SK-N-SH treated with all-trans-retinoic acid at 6 μM for 48 hours (cell line): ENCODE data around the gene CTNNA3.

ENCODE experiments used
- PPARA ChIP-seq: fragments of 250-450 bp; sonication (Bioruptor Pico); IDR thresholded peaks from 2 replicates; pipeline ENCODE4 v1.5.0; 2020; ENCODE audit warnings: mild to moderate bottlenecking, borderline replicate concordance
- RARB ChIP-seq: fragments of 250-450 bp; sonication (Bioruptor Pico); IDR thresholded peaks from 2 replicates; pipeline ENCODE4 v1.8.0; 2021; ENCODE audit warnings: mild to moderate bottlenecking, moderate library complexity
- ZFP3 ChIP-seq: fragments of 250-450 bp; sonication (Bioruptor Pico); IDR thresholded peaks from 2 replicates; pipeline ENCODE4 v1.5.0; 2020; ENCODE audit warnings: mild to moderate bottlenecking, moderate library complexity
- ZNF565 ChIP-seq: fragments of 450-650 bp; formaldehyde crosslinking; conservative IDR thresholded peaks from 2 replicates; pipeline ENCODE4 v1.5.0; 2020; ENCODE audit warnings: low read depth, mild to moderate bottlenecking, moderate library complexity
- ZNF8 ChIP-seq: fragments of 450-650 bp; formaldehyde crosslinking; IDR thresholded peaks from 2 replicates; pipeline ENCODE4 v1.5.0; 2020; ENCODE audit warnings: mild to moderate bottlenecking, moderate library complexity
- TF ChIP-seq, protein P1 (sequence below): fragments of 250-450 bp; sonication (Bioruptor Pico); IDR thresholded peaks from 2 replicates; pipeline ENCODE4 v1.5.1; 2020; ENCODE audit warnings: low read depth, mild to moderate bottlenecking, moderate library complexity

DNA sequence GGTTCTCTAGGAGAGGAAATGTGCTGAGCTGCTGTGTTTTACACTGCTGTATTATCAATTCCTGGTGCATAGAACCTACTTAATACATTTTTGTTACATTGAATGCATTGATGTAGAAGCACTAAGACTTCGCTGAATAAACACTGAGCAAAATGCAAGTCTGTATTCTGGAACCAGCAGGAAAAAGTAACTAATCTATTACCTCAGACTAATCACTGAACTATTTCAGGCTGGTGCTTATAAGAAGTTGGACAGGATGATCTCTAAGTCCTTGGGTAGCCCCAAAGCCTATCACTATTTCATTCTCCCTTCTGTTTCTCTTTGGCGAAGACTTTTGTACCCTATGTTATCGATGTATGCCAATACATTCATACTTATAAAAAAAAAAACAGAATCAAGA, 857.3 kb downstream of the CTNNA3 start:
- TF ChIP-seq, protein P1, sequence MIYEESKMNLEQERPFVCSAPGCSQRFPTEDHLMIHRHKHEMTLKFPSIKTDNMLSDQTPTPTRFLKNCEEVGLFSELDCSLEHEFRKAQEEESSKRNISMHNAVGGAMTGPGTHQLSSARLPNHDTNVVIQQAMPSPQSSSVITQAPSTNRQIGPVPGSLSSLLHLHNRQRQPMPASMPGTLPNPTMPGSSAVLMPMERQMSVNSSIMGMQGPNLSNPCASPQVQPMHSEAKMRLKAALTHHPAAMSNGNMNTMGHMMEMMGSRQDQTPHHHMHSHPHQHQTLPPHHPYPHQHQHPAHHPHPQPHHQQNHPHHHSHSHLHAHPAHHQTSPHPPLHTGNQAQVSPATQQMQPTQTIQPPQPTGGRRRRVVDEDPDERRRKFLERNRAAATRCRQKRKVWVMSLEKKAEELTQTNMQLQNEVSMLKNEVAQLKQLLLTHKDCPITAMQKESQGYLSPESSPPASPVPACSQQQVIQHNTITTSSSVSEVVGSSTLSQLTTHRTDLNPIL = no peak
- no peak for TF ChIP-seq ZNF565 (CRISPR knock-in tag)
- no peak for TF ChIP-seq ZFP3 (CRISPR knock-in tag)
- no peak for TF ChIP-seq ZNF8
- TF ChIP-seq PPARA (CRISPR knock-in tag) = no peak
- no peak for TF ChIP-seq RARB (CRISPR knock-in tag)
